ENCODE data around the gene GTF2IRD1.
"Not testable (repeated sequence)": the region's sequence is repeated elsewhere in the genome, so short reads cannot be mapped to it uniquely, and the experiment has no call there.

Gene GTF2IRD1

GRCh38 chr7:74470504-74470903, 16.8 kb downstream of the GTF2IRD1 start:
- no peak for DNase-seq

- DNase-seq = no peak
Observed at GRCh38 chr7:74473116-74473515, 19.4 kb downstream of the GTF2IRD1 start.

GRCh38 chr7:74474271-74474865, 20.7 kb downstream of the GTF2IRD1 start:
- DNase-seq = peak; percentile 35

- DNase-seq = no peak
Observed at GRCh38 chr7:74475243-74475986, 21.7 kb downstream of the GTF2IRD1 start.

GRCh38 chr7:74475987-74476350, 22.3 kb downstream of the GTF2IRD1 start:
- DNase-seq = no peak

GRCh38 chr7:74476626-74477025, 22.9 kb downstream of the GTF2IRD1 start:
- DNase-seq = no peak

- DNase-seq = no peak
Observed at GRCh38 chr7:74478671-74479065, 25.0 kb downstream of the GTF2IRD1 start.

- no peak for DNase-seq
Observed at GRCh38 chr7:74479066-74479781, 25.5 kb downstream of the GTF2IRD1 start.

GRCh38 chr7:74479961-74480829, 26.5 kb downstream of the GTF2IRD1 start:
- peak; percentile 73 for DNase-seq

- peak; percentile 53 for DNase-seq
Observed at GRCh38 chr7:74480861-74481417, 27.2 kb downstream of the GTF2IRD1 start.

- DNase-seq = no peak
Observed at GRCh38 chr7:74481458-74482196, 27.9 kb downstream of the GTF2IRD1 start.

- no peak for DNase-seq
Observed at GRCh38 chr7:74482197-74482467, 28.4 kb downstream of the GTF2IRD1 start.

GRCh38 chr7:74482629-74483401, 29.1 kb downstream of the GTF2IRD1 start:
- DNase-seq = peak; percentile 96

GRCh38 chr7:74483402-74484336, 30.0 kb downstream of the GTF2IRD1 start:
- peak; percentile 76 for DNase-seq

- DNase-seq = no peak
Observed at GRCh38 chr7:74485611-74486010, 31.9 kb downstream of the GTF2IRD1 start.

GRCh38 chr7:74488518-74489030, 34.9 kb downstream of the GTF2IRD1 start:
- DNase-seq = not testable (repeated sequence)

GRCh38 chr7:74489997-74490945, 36.6 kb downstream of the GTF2IRD1 start:
- no peak for DNase-seq

GRCh38 chr7:74491490-74491889, 37.8 kb downstream of the GTF2IRD1 start:
- DNase-seq = not testable (repeated sequence)

GRCh38 chr7:74493295-74493694, 39.6 kb downstream of the GTF2IRD1 start:
- no peak for DNase-seq

Measured in fibroblast of skin of right quadriceps (primary cell).